GM21737 (cell line): ENCODE measurements around the gene MICAL3.

Source experiments
- ATAC-seq: cut with Tn5 transposase; IDR thresholded peaks from one replicate; pipeline ENCODE4 v1.9.1; 2021; ENCODE audit warnings: mild to moderate bottlenecking, moderate library complexity; ENCODE audit not compliant: unreplicated experiment

The MICAL3 gene

GRCh38 chr22:17744430-17744829, 279.9 kb downstream of the MICAL3 start:
- no peak for ATAC-seq

DNA sequence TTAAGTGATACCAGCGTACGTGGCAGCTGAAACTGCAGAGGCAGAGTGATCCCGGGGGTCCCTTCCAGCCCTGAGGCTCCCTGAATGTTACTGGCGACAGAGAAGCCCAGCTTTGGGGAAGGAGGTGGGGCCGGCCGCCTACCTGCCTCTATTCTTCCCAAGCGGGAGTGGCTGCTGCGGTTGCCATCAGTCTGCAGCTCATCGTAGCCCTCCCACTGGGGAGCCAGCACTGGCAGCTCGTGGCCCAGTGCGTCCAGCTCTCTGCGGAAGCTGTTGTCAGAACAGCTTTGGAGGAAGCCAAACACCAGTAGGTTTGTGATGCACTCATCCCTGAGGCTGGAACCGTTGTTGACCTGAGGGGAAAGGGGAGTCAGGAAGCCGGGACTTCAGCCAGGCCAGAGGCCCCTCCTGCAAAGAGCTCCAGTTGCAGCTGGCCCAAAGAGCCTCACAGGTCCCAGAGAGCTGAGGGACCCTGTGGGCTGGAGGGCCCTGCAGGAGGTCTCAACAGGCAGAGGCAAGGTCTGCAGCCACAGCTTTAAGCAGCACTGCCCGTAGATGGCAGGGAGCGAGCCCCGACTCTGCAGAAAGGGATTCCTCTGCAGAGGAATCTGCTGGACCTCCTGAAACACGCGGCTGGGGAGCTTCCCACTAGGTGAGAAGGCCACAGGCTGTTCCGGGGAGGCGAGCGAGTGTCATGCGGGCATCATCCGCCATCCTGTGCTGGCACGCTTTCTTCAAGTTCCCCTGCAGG, 280.5 kb downstream of the MICAL3 start:
- ATAC-seq = no peak

GRCh38 chr22:17742527-17742902, 281.8 kb downstream of the MICAL3 start:
- peak; percentile 68 for ATAC-seq

GRCh38 chr22:17741866-17742526, 282.4 kb downstream of the MICAL3 start:
- ATAC-seq = no peak

DNA sequence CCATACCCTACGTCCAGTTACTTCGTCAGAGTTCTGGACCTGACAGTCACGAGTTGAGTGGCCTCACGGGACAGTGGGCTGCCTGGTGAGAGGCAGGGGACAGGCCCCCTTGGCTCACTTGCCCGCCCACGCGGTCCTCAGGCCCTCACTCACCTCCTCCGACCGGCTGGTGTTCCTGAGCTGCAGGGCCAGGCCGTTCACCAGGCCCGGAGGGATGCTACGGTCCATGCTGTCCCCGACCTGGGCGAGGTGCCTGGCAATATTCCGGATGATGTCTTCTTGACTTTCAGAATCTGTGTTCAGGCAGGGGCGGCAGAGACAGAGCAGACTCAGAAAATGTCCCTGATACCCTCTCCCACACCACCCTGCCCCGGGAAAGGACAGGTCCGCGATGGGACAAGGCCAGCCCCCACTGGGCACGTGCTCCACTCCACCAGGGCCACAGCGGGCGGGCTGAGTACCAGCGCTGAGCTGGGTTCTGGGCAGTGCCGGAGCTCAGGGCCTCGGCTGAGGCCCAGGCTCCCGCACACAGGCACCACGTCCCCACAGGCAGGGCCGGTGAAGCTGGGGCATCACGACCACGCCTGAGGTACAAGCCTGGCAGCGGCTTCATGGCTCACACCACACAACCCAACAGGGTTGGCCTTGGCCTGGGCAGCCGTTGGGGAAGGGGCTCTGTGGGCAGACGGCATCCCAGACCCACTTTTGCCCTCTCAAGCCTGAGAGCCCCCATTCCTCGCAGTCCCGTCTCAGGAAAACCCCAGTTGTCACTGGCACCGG, 285.0 kb downstream of the MICAL3 start:
- ATAC-seq = no peak

GRCh38 chr22:17738386-17739128, 285.8 kb downstream of the MICAL3 start:
- ATAC-seq = no peak
